Metanephros (tissue), 1 donor: ENCODE results near the gene GSTA2. TPM values are rescaled to one million over a fixed set of nuclear protein-coding genes. Genes with fewer than 3 reads are reported as not detected.

Source experiments
- total RNA-seq: library from RNA; depleted of rRNA; stranded (reverse); fragments of >200 nt; gene quantifications from one replicate; pipeline ENCODE4 v1.2.3, GENCODE V29; 2014

The GSTA2 gene
- total RNA-seq, result not detected

DNA sequence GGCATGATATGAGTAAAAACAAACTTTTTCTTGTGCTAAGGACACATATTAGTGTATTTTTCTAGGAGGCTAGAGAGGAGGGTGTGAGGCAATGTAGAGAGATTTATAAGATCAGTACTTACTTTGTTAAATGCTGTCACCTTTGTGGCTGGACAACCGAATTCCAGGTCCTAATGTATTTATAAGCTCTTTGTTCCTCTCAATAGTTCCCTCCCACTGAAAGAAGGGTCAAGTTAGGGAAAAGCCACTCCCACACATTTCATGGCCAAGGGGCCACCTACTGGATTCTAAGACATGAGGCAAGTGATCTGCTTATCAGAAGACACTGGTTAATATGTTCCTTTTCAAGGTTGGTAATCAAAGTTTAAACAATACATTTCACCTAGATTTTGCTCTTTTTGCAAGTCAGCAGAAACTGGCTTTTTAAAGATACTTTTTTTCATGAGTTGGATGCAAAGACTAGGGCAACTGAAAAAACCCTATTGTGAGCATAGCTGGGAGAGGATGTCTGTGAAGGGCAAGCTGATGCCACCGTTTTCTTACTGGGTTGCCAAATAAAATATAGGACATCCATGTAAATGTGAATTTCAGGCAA is at the start of gene GSTA2:
Gene GSTA2 (minus strand): TSS at position 154 of the 595 bp plus-strand sequence. CDS start 5,528 bp downstream, outside the sequence.

DNA sequence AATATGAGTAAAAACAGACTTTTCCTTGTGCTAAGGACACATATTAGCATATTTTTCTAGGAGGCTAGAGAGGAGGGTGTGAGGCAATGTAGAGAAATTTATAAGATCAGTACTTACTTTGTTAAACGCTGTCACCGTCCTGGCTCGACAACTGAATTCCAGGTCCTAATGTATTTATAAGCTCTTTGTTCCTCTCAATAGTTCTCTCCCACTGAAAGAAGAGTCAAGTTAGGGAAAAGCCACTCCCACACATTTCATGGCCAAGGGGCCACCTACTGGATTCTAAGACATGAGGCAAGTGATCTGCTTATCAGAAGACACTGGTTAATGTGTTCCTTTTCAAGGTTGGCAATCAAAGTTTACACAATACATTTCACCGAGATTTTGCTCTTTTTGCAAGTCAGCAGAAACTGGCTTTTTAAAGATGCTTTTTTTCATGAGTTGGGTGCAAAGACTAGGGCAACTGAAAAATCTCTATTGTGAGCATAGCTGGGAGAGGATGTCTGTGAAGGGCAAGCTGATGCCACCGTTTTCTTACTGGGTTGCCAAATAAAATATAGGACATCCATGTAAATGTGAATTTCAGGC is 40.5 kb upstream of the GSTA2 start, which contains the start of gene GSTA1:
Gene GSTA1 (minus strand): TSS at position 149 of the 588 bp plus-strand sequence. CDS start 4,549 bp downstream, outside the sequence.

Other genes with a start within 250 kb of the GSTA2 start
- gene TRAM2, start 186.4 kb downstream of the GSTA2 start, total RNA-seq, result 18.8 TPM
- 17.2 TPM for gene TMEM14A, start 92.4 kb downstream of the GSTA2 start, total RNA-seq
- 1.4 TPM for gene GSTA1, start 40.3 kb upstream of the GSTA2 start, total RNA-seq
- gene GSTA5, start 77.3 kb upstream of the GSTA2 start, total RNA-seq, result not detected
- gene GSTA3, start 146.2 kb upstream of the GSTA2 start, total RNA-seq, result not detected
- gene GSTA4, start 231.8 kb upstream of the GSTA2 start, total RNA-seq, result 48.4 TPM